Heart right ventricle (tissue), 16 donors: Measurements from ENCODE around the gene PIP5K1C. TPM values are rescaled to one million over a fixed set of nuclear protein-coding genes. Genes with fewer than 3 reads are reported as not detected.

Source experiments
- ATAC-seq, 8 donors: fragments of 200-7000 bp; cut with Tn5 transposase; one replicate each; pipeline ENCODE4 v1.9.1; 2020; ENCODE audit warnings: mild to moderate bottlenecking in 8 of 8, moderate library complexity in 8 of 8, moderate number of reproducible peaks in 1 of 8
- DNase-seq, 2 donors: peaks; one replicate each; pipeline ENCODE4 v3.0.0-alpha.2; 2020
- H3K27ac ChIP-seq, 10 donors: fragments of 200-600 bp; sonication (generic) in 2 of 10; one replicate each; pipeline versions ENCODE4 v1.5.0 to v1.8.0; 2020 to 2022; ENCODE audit warnings: mild to moderate bottlenecking in 3 of 10
- H3K27me3 ChIP-seq, 7 donors: fragments of 200-600 bp; one replicate each; pipeline ENCODE4 v1.8.0; 2021 to 2022; ENCODE audit warnings: mild to moderate bottlenecking in 2 of 7
- H3K36me3 ChIP-seq, 9 donors: fragments of 200-600 bp; sonication (generic) in 1 of 9; one replicate each; pipeline versions ENCODE4 v1.5.0 to v1.8.0; 2020 to 2022; ENCODE audit warnings: mild to moderate bottlenecking in 2 of 9
- H3K4me1 ChIP-seq, 9 donors: fragments of 200-600 bp; sonication (generic) in 1 of 9; one replicate each; pipeline versions ENCODE4 v1.5.0 to v1.8.0; 2020 to 2022; ENCODE audit warnings: mild to moderate bottlenecking in 4 of 9
- H3K4me3 ChIP-seq, 10 donors: fragments of 200-600 bp; sonication (generic) in 2 of 10; one replicate each; pipeline versions ENCODE4 v1.5.0 to v1.8.0; 2020 to 2022; ENCODE audit warnings: mild to moderate bottlenecking in 7 of 10, moderate library complexity in 2 of 10
- H3K9me3 ChIP-seq, 11 donors: fragments of 200-600 bp in 10 of 11; sonication (generic) in 2 of 11; one replicate each; pipeline versions ENCODE4 v1.5.0 to v1.8.0; 2013 to 2022; ENCODE audit warnings: mild to moderate bottlenecking in 2 of 11, control low read depth in 1 of 11, moderate library complexity in 1 of 11
- CTCF ChIP-seq, 9 donors: fragments of 200-600 bp; sonication (generic) in 2 of 9; IDR thresholded peaks; one replicate each; pipeline versions ENCODE4 v1.5.0 to v1.8.0; 2021 to 2022; ENCODE audit warnings: antibody characterized with exemption in 9 of 9, mild to moderate bottlenecking in 5 of 9, moderate library complexity in 1 of 9
- WGBS, 2 donors: extraction: QIAGEN DNeasy Blood & Tissue Kit; methylation state at CpG; one replicate each; pipeline ENCODE4 v1.1.7; 2013; ENCODE audit warnings: inconsistent platforms in 1 of 2; 5-methylcytosine and 5-hydroxymethylcytosine counted together
- intact Hi-C, 10 donors: fragments of 100-400 bp; cut with DNase I; formaldehyde crosslinking; loops; one replicate each; pipeline versions ENCODE4 v1.11.1 to v1.14.2; 2022
- polyA plus RNA-seq, 2 donors: library from polyadenylated mRNA; stranded (reverse); fragments of 200-250 nt; gene quantifications; one replicate each; pipeline ENCODE4 v1.2.3, GENCODE V29; 2013
- total RNA-seq, 10 donors: library from RNA; stranded (reverse); fragmentation: NEBNext Ultra II Directional in 3 of 10; extraction: Animal tissue kit (Norgen Biotek cat#: 25700) in 3 of 10; gene quantifications; one replicate each; pipeline versions ENCODE4 v1.2.1 to v1.2.4, GENCODE V29; 2021 to 2023
- donor health status: Arrhythmogenic right ventricular cardiomyopathy.
- donor health status: ischemic (EF 13 %, LVEDD 7.1; RV severe dilation, severe dysfunction).
- donor health status: healthy with polysubstance abuse.
- donor health status: DM: no; HTN: yes; CAD: no.
- donor health status: DM: no; HTN: no; CAD: no.
- donor health status: ischemic (EF 25% LVEDD 6.9; RV normal size, moderate dysfunction).
- donor health status: ischemic (EF 25% LVEDD 5.7; RV mildly dilated, moderate dysfunction).
- donor health status: healthy.
- donor health status: DM: yes; HTN: yes; CAD: no.
- donor health status: Ischemic cardiomyopathy.
- donor health status: ischemic (EF 35%, LVEDD 5.7; RV mildly dilated, moderate dysfunction).
- donor health status: nonischemic (EF 11% LVEDD 7.7; RV severe dilation, severe dysfunction).
- donor health status: DM: yes; HTN: yes; CAD: no.
- donor health status: PGD.
- donor health status: ischemic (EF 29% LVEDD 5.4; RV normal size, mild dysfunction).
- donor health status: nonischemic (EF 23%, LVEDD 6.1; RV moderate dilation, normal function).

PIP5K1C gene
- total and polyA plus RNA-seq, 12 donors = 18.3 to 46.6 (median 34.9) TPM

- peaks cover 0 to 9% (median 0%) of the 10 kb centered on the region in 7 donors for H3K27me3 ChIP-seq
- intact Hi-C loops = loop anchor here in 9 of 10 donors (2.0 to 10.0 kb wide), 6 partner anchors 34 to 156 kb away; partner anchors contain the start of genes MFSD12 (in 3 of the 9), CACTIN (in 1 of the 9) and MRPL54 (in 1 of the 9)
- no peak overlapping the region for H3K4me3 ChIP-seq
- H3K4me1 ChIP-seq = peaks cover 0 to 27% (median 14%) of the 10 kb centered on the region in 9 donors
- no peak for TF ChIP-seq CTCF (IDR thresholded peaks at IDR 0.05)
- no peak overlapping the region for H3K27ac ChIP-seq
- H3K9me3 ChIP-seq = no peaks in the 10 kb centered on the region
- peaks cover 0 to 5% (median 0%) of the 10 kb centered on the region in 9 donors for H3K36me3 ChIP-seq
- DNase-seq = no peak
- 3 to 5% methylated on average over 1 of the region's 1 CpG for WGBS, 2 donors
- no peak for ATAC-seq
These were observed 932 bp upstream of the PIP5K1C start for GRCh38 chr19:3701200-3701599.

DNA sequence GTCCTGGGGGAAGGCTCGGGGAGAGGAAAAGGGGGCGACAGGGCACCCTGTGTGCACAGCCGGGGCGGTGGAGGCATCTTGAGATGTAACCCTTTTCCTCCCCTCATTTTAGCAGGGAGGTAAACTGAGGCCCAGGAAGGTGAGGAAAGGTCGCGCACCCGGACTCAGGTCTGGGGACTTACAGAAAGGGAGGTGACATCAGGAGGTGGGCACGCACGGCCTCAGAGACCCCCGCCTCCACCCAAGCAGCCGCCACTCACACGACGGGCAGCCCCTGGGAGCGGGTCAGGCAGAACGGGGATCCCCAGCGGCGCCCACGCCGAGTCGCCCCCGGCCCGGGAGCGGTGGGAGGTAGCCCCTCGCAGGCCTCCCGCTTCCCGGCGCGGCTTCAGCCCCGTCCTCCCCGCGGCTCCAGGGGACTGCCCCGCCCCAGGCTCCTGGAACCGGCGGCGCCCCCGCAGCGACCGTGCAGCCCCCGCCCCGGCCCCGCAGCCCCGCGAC lies 477 bp downstream of the PIP5K1C start:
- ATAC-seq (peak in 2 of 8 donors; percentile 2 to 14), DNase-seq (no peak)
- 1% methylated on average over 33 to 43 of the region's 43 CpGs for whole genome bisulfite sequencing, 2 donors
- H3K36me3 ChIP-seq = peaks cover 0 to 13% (median 0%) of the 10 kb centered on the region in 9 donors
- peaks cover 0 to 7% (median 0%) of the 10 kb centered on the region in 7 donors for H3K27me3 ChIP-seq
- H3K9me3 ChIP-seq = no peaks in the 10 kb centered on the region
- peak overlapping the region; percentile 65 to 100 (median 92) for H3K4me3 ChIP-seq
- intact Hi-C loops = loop anchor here (1.0 to 10.0 kb wide), 9 partner anchors 29 to 155 kb away; partner anchors contain the start of genes MFSD12 (in 3 of the 10), CACTIN (in 1 of the 10) and MRPL54 (in 1 of the 10)
- peak overlapping the region; percentile 82 to 95 (median 90) for H3K27ac ChIP-seq
- TF ChIP-seq CTCF (IDR thresholded peaks at IDR 0.05) = no peak
- H3K4me1 ChIP-seq = peaks cover 0 to 27% (median 14%) of the 10 kb centered on the region in 9 donors

DNA sequence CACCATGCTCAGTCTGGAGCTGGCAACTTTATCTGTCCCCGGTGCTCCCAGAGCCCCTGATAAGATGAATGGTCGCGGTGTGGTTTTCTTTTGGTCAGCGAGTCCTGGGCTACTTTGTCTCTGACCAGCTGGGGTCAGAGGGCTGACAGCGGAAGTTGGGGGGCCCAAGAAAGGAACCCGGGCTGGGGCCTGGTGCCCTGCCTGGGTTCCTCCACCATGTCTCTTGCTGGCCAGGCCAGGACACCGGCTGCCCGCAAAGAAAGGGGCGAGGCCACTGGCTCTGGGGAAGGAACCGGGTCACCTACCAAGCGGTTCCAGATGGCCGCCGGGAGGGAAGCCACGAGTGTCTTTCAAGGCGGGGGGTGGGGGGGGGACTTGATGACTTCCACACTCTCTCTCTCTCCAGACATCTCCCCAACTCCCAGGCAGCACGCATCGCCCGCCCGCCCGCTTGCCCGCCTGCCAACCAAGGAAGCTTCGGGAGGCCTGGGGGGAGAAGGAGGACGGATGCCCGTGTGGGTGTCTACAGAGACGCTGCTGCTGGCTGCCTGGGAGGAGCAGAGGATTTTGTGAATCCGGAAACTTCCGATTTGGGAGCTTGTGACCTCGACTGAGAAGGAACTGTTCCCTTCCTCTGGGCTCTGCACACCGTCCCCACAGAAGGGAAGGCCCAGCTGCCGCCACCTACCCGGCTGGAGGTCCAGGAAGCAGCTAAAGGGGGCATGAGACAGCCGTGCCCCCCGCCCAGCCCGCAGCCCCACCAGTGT lies 1.1 kb downstream of the PIP5K1C start:
- Histone ChIP-seq H3K27ac (peak overlapping the region; percentile 82 to 95 (median 90)), H3K9me3 (no peaks in the 10 kb centered on the region), H3K4me3 (peak overlapping the region; percentile 65 to 100 (median 92)), H3K4me1 (peaks cover 0 to 27% (median 14%) of the 10 kb centered on the region in 9 donors), H3K27me3 (peaks cover 0 to under 1% (median 0%) of the 10 kb centered on the region in 7 donors), H3K36me3 (peaks cover 0 to 15% (median 0%) of the 10 kb centered on the region in 9 donors)
- WGBS, 2 donors = 3 to 4% methylated on average over 33 to 34 of the region's 34 CpGs
- DNase-seq = peak; percentile 49 to 57
- intact Hi-C loops = loop anchor here in 3 of 10 donors (2.0 kb wide), 3 partner anchors 28 to 32 kb away; no protein-coding TSS in a partner anchor
- ATAC-seq = peak; percentile 35 to 80 (median 64)
- peak in 1 of 9 donors; percentile 26 for TF ChIP-seq CTCF (IDR thresholded peaks at IDR 0.05)

DNA sequence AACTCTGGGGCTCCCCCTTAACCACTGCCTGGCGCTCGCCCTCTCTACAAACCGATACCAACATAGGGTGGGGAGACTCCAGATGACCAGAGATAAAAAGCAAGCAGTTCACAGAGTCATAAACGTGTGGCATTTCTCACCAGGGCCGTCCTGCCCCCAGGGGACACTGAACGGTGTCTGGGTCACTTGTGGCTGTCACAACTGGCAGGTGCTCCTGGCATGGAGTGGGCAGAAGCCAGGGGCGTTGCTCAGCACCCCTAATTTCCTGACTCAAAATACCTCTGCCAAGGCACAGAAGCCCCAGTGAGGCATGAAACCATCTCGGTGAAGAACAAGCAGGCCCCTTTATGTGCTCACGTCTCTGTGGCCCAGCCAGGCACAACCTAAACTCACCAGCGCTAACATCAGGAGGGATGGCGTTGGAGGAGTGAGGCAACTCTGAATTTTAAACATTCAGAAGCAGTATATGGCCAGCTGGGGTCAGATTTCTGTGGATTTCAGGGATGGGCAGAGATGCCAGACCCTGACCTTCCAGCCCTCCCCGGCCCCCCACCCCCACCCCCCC lies 1.8 kb downstream of the PIP5K1C start:
- WGBS, 2 donors = 47 to 54% methylated on average over 12 of the region's 12 CpGs
- ATAC-seq (peak in 1 of 8 donors; percentile 4), DNase-seq (no peak)
- intact Hi-C loops = loop anchor here in 3 of 10 donors (2.0 kb wide), 3 partner anchors 28 to 32 kb away; no protein-coding TSS in a partner anchor
- Histone ChIP-seq H3K4me1 (peaks cover 0 to 29% (median 14%) of the 10 kb centered on the region in 9 donors), H3K27me3 (no peaks in the 10 kb centered on the region), H3K36me3 (peaks cover 0 to 15% (median 0%) of the 10 kb centered on the region in 9 donors), H3K9me3 (no peaks in the 10 kb centered on the region), H3K4me3 (peak overlapping the region in 7 of 10 donors; percentile 65 to 96 (median 92)), H3K27ac (peak overlapping the region in 7 of 10 donors; percentile 12 to 95 (median 82))
- no peak for TF ChIP-seq CTCF (IDR thresholded peaks at IDR 0.05)
